ENCODE measurements around the gene FUT1.

DNA sequence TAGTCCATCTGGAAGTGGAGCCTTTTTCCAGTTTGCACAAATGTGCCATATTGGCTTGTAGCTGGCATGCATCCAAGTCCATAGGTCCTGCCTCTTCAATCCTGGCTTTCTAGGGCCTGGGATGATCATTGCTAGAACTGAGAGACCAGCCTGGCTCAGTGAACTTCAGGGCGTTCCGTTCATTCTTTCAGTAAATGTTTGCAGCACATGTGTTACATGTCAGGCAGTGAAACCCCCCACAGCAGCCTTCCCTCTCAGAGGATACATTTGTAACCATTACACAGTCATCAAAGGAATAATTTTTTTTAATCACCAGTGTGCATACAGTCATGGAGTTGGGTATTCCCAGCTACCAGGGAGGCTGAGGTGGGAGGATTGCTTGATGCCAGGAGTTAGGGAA is 47.0 kb downstream of the FUT1 start:
- TF ChIP-seq EZH2 (IDR thresholded peaks at IDR 0.05) (no peak), POLR2AphosphoS5 (IDR thresholded peaks at IDR 0.05; ENCODE audit: borderline replicate concordance, low read depth, low read length) (no peak), FOXP2 (optimal IDR thresholded peaks at IDR 0.05; ENCODE audit: control extremely low read depth, extremely low read length, insufficient read depth) (no peak)

All from SK-N-MC (cell line).